GM18499 (cell line): ENCODE results near the gene TMEM134.
A peak's percentile ranks its signal among the peaks of the same experiment; 100 is the strongest.
"Not testable (repeated sequence)": the region's sequence is repeated elsewhere in the genome, so short reads cannot be mapped to it uniquely, and the experiment has no call there.

Source experiments
- ATAC-seq: cut with Tn5 transposase; IDR thresholded peaks from one replicate; pipeline ENCODE4 v1.9.1; 2021; ENCODE audit warnings: moderate number of reproducible peaks; ENCODE audit not compliant: insufficient read depth, unreplicated experiment

The TMEM134 gene, protein sequence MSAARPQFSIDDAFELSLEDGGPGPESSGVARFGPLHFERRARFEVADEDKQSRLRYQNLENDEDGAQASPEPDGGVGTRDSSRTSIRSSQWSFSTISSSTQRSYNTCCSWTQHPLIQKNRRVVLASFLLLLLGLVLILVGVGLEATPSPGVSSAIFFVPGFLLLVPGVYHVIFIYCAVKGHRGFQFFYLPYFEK

DNA sequence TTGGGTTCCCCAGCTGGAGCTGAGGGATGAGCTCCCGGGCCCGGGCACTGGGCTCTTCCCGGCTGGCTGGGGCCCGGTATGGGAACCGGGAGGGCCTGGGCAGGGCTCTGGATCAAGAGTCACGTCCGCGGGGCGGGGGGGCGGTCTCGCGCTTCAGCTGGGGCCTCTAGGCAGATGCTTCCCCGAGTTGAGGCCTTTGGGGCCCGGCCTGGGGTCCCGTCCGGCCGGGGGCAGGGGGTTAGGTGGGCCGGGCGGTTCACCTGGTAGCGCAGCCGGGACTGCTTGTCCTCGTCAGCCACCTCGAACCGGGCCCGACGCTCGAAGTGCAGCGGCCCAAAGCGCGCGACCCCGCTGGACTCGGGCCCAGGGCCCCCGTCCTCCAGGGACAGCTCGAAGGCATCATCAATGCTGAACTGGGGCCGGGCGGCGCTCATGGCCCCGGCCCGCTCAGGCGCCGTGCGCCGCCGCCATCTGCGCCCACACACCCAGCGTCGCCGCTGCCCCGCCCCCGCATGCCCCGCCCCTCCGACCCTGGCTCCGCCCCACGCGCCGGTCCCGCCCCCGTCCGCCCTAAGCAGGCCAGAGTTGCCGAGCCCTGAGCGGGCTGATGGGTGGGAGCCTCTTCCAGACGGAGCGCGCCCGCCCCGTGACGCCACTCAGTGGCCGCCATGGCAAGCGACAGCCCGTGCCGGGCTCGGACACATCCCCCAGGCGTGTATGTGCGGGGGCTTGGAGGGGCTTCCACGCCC is at the start of gene TMEM134:
TMEM134 (minus strand) TSS at position 493 of the 749 bp plus-strand sequence; CDS start at position 434, 59 bp downstream.
- no peak for ATAC-seq

DNA sequence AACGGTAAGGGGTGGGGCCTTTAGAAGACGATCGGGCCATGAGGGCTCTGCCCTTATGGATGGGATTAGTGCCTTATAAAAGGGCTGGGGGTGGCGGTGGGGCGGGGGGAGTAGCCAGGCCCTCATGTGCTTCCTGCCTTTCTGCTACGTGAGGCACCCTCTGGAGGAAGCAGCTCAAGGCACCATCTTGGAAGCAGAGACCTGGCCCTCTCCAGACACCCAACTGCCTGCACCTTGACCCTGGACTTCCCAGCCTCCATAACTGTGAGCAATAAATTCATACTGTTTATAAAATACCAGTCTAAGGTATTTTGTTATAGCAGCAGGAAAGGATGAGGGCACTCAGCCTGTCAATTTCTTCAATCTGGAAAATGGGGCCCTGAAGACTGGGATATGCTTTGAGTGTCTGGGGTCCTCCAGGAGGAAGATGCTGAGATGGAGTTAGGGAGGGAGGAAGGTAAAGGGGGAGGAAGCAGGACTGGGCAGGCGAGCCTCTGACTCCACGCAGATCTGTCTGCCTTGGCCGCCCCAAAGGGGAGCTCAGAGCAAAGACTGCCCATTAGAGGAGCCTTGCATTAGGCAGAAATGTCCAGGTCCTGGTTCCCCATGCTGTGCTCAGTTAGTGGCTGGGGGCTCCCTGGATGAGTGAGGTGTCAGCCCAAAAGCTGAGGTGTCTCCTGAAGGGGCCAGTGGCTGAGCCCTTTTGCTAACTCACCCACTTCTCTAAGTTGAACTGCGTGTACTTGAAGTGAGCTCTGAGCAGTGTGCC is 48.9 kb upstream of the TMEM134 start:
- no peak for ATAC-seq

DNA sequence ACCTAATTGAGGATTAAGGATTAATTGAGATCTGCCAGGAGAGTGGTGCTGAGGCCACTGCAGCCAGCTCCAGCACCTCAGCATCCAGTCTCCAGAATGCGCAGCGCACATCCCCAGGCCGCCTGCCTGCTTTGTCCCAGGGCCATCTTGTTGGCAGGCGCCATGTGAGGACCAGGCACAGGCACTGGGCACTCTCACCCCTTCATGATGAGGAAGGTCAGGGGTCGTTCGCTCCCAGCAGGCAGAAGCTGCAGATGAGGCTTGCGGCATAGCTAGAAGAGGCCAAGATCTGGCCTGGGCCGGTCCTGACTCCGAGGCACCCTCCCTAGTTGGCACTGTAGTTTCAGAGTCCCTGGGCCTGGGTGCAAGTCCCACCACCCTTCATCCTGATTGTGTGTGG is 47.8 kb upstream of the TMEM134 start:
- no peak for ATAC-seq

- no peak for ATAC-seq
Observed at GRCh38 chr11:67514116-67514515, 45.1 kb upstream of the TMEM134 start.

- ATAC-seq: not testable (repeated sequence)
Observed at GRCh38 chr11:67511558-67511957, 42.5 kb upstream of the TMEM134 start.

DNA sequence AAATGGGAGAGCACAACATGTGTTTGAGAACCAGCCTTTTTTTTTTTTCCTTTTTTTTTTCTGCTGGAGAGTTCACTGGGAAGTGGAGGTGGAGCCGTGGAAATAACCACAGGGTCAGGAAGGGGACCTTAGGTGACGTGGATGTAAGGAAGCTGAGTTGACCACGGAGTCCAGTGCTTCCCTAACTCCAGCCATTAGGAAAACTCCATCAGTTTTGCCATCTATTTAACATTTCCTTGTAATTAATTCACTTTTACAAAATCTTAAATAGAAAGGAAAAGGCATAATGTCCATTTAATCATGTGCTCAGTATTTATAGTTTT is 40.9 kb upstream of the TMEM134 start:
- no peak for ATAC-seq

GRCh38 chr11:67508486-67509121 is 39.6 kb upstream of the TMEM134 start:
- ATAC-seq: peak; percentile 32

DNA sequence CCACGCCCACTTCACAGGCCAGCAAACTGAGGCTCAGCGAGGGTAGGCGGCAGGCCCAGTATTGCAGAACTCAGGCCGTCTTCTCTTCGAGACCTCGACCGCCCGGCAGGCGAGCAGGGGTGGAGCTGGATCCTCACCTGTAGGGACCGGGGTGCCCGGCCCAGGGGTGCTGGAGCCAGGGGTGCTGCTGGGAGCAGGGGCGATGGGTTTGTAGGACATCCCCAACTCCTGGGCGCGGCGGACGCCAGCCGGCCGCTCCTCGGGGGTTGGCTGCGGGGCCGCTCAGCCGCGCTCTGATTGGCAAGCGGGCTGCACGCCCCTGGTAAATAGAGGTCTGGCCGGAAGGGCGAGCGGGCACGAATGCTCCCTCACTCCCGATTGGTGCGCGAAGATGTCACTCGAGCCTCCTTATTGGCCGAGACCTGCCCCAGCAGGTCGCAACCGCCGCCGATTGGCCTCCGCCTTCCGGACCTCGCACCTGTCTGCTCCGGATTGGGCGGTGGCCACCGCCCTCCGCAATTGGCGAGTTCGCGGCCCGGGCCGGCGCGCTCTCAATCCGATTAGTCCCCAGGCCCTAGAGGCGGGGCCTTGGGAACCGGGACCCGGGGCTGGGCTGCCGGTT is 38.9 kb upstream of the TMEM134 start, which contains the start of gene CDK2AP2:
CDK2AP2 (minus strand) TSS at position 299 of the 622 bp plus-strand sequence; CDS start at position 219, 80 bp downstream.
- ATAC-seq: peak; percentile 63

DNA sequence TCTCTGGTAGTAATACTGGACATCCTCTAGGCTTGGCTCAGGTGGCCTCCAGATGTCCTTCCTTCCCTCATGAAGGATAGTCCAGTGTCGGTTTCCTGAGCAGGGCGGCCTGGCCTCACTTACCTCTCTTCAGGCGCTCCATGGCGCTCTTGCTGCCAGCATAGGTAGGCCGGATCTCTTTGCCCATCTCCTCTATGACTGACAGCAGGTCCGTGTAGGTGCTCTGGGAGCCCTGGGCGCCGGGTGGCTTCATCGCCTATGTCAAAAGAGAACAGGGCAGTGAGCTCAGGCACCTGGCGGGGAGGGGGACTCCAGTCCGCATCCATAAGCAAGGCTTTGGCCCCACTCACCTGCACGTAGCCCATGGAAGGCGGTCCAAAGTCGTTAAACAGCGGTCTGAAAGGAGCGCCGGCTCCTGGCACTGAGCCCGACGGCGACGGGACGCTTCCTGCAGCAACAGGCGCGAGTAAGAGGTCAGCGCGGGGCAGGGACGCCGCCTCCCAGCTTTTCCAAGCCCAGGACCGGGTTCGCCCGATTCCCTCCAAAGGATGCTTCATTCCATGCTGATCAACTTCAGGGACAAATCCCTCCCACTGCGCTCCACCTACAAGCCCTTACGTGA is 38.3 kb upstream of the TMEM134 start:
- no peak for ATAC-seq

- no peak for ATAC-seq
Observed at GRCh38 chr11:67506426-67507051, 37.5 kb upstream of the TMEM134 start.

DNA sequence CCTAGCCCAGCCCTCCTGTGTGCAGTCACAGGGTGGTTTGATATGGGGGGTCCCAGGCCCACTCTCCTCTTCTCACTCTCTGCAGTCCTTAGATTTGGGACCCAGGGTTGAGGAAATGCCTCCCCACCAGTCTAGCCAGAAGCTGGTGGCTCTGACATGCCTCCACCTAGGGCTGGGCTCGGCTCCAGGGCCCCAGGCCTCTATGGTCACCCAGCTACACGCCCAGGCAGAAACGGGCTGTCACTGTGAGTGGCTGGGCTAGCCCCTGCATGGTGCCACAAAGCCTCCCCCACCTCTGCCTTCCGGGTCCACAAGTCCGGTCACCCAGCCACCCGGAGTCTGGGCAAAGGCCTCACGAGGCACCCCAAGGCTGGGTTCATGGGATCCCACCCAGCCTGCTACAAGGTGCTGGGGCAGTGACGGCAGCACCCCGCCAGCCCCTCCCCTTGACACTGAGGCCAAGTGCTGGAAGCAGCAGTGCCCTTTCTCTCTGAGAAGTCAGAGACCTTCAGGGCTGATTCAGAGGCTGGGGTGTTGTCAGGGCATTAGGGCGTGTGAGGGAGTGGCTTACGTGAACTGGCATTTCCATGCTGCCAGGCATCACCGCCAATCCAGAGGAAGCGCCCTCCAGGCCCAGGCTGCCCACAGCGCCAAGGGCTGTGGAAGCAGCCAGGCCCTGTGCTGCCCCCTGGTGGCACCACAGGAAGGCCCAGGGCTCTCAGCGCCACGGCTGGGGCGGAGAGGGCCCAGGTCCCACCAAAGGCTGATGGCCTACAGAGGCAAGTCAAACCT is 36.8 kb upstream of the TMEM134 start:
- ATAC-seq: no peak

DNA sequence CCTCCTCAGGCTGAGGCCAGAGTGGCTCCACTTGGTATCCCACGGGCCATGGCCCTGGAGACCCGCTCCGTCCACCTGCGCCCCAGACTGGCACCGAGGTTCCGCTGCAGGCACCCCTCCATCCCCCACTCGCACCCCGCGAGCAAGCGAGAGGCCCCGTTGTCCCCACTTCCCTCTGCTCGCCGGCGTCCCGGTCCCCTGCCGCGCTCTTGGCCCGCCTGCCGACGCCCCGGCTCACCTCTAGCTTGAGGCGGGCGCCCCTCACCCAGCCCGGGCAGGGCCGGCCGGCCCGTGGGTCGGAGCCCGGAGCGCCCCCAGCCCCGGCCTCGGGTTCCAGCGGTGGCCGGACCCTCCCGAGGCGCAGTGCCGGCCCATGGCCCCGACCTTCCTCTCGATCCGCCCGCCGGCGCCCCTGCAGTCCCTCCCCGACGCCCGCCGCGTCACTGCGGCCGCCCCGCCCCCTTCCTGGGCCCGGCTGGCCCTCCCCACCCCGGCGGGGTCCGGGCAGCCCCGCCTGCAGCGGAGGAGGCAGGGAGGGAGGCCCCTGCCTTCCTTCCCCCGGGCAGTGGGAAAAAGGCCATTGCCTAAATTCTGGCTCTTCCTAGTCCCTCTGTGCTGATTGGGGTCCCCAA is 36.0 kb upstream of the TMEM134 start, which contains the start of gene PITPNM1:
PITPNM1 (minus strand) TSS at position 414 of the 632 bp plus-strand sequence. CDS start 1,183 bp downstream, outside the sequence.
- ATAC-seq: no peak

- ATAC-seq: no peak
Observed at GRCh38 chr11:67504005-67504949, 35.2 kb upstream of the TMEM134 start.

DNA sequence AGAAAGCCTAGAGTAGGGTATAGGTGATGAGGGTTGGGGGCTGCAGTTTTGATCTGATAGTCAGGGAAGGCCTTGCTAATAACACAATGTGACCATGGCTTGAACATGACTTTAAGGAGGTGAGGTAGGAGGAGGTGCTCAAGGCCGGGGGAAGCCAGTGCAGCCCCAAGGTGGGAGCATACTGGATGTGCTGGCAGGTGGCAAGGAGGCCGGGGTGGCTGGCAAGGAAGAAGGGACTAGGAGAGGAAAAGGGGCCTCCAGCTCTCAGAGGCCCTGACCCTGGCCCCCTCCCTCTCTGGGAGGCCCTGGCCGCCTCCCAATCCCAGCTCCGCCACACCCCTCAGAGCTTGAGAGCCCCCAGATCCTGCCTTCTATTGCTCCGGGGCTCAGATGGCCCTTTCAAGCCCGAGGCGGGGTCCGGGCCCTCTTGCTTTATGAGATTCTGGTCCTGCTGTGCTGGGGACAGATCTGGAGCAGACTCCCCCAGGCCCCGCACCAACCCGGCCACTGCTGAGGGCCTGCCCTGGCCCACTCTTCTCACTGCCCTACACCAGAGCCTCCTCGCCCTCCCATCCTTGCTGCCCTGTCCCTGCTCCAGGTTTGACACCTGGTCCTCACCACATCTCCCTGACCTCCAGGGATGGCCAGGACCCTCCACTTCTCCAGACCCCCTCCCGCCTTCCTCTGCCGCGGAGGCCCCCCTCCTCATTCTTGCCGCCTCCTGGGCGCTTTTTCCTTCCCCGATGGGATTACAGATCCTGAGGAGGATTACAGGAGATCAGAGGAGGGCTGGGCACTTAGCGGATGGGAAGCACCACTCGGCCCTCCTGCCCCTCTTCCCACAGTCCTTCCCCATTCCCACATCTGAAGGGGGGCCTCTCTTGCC is 34.3 kb upstream of the TMEM134 start:
- ATAC-seq: no peak

DNA sequence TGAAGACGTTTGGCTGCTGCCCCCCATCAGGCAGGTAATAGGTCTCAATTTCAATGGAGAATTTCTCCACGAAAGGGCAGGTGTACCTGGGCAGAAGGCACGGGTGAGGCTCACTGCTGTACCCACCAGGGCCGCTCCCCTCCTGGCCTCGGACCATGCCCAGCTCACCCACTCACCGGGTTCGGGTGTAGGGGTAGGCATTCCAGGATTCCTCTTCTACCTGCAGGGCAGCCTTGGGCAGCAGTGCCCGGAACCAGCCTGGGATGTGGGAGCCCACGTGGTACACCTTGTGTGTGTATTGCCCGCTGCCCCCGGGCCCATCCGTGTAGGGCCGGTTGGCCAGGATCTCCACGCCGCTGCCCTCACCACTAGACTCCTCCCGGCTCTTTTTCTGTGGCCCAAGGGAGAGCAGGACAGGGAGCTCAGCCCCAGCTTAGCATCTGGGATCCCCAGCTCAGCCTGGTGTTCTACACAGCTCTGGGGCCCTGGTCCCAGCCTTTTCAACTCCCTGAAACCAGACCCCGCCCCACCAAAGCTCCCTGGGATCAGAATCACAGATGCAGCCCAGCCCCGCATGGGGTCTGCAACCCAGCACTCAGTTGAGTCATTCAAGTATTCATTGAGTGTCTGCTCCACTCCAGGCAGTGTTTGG is 33.4 kb upstream of the TMEM134 start:
- no peak for ATAC-seq

DNA sequence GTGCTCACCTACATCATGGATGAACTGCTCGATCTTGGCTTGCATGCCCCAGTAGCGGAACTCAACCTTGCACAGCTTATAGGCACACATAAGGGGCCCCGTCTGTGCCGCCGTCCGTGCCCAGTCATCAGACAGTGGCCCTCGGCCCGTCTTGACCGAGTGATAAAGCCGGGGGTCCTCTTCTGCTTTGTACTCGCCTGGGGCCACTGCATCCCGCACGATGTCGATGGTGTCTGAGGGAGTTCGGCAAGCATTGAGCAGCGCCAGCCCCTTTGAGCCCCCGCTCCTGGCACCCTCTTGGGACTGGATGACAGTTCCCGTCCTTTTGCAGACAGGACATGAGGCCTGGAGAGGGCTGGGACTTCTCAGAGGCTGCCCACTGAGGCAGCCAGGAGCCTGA is 32.8 kb upstream of the TMEM134 start:
- no peak for ATAC-seq
